Measurements from ENCODE around the gene STEAP1.
"Not testable (repeated sequence)": the region's sequence is repeated elsewhere in the genome, so short reads cannot be mapped to it uniquely, and the experiment has no call there.

The STEAP1 gene

DNA sequence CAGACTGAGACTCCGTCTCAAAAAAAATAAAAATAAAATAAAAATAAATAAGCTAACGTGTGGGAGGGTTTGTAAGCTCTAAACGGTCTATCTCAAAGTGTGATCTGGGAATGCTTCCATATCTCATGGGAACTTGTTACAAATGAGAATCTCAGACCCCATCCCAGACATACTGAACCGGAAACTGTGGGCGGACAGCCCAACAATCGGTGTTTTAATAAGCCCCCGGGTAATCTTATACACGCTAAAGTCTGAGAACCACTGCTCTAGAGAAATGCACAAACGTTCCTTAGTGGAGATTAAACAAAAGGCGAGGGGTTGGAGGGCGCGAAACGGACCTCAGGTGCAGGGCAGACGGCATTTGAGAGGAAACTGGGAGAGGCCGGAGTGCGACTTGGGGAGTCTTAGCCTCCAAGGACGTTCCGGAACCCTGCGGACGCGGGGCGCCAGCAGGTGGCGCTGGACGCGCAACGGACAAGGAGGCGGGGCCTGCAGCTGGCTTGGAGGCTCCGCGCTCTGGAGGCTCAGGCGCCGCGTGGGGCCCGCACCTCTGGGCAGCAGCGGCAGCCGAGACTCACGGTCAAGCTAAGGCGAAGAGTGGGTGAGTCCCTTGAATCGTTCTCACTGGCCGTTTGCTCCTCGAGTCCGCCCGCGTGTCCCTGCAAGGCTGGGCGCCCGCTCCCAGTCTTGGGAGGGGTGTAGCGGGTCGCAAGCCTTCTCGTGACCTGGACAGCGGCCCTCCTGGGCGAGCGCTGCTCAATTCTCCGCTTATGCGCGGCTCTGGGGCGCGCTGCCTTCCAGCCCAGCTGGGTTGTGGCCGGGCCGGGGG lies at the start of gene STEAP1:
STEAP1 (plus strand) TSS at position 527 of the 829 bp plus-strand sequence. CDS start 5,320 bp downstream, outside the sequence.
- peak; percentile 74 for DNase-seq

DNA sequence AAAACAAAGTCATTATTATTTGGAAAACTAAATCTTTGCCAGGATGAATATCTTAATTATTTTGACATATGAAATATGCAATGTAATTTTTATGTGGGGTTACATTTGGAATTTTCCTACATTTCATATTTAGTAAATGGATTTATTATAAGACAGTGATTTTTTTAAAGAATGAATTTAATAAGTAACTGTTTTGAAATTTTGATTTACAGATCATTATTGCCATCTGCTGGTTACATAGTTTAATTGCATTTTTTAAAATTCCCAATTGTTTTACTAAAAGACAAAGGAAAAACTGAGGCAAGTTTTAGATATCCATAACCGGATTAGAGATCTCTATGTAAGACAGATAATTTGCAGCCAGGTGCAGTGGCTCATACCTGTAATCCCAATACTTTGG lies 39.3 kb upstream of the STEAP1 start:
- not testable (repeated sequence) for DNase-seq

- peak; percentile 14 for DNase-seq
Observed at GRCh38 chr7:90118551-90119177, 35.6 kb upstream of the STEAP1 start.

- DNase-seq, result peak; percentile 62
Observed at GRCh38 chr7:90119178-90119971, 34.9 kb upstream of the STEAP1 start.

DNA sequence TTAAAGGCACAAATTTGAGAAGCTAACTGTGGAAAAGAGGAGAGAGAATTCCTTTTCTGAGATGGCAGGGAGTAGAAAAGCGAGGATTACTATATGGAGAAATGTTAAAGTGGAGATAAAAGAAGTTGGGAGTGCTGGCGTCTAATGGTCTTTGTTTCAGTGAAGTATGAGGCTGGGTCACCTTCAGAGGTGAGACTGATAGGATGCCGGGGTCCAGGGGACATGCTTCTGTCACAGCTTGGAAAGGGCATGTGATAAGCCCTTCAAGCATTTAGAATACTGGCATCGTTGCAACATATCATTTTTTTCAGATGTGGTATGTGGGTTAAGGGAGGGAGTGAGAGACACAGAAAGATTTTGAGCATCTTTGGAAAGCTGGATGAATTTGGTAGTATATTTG lies 34.1 kb upstream of the STEAP1 start:
- not testable (repeated sequence) for DNase-seq

DNA sequence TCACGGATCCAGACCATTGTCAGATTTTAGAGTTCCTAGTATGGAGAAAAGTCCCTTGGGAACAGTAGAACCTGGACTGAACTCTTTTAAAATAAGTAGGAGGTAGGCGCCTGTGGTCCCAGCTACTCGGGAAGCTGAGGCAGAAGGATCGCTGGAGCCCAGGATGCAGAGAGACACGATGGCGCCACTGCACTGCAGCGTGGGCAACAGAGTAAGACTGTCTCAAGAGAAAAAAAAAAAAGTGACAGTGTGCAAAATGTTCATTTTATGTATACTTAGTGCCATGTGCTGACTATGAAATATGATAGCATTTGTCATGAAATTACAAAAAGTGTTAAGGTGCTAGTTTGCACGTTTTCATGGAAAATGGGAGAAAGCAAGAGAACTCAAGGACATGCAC lies 22.5 kb upstream of the STEAP1 start:
- DNase-seq, result not testable (repeated sequence)

DNA sequence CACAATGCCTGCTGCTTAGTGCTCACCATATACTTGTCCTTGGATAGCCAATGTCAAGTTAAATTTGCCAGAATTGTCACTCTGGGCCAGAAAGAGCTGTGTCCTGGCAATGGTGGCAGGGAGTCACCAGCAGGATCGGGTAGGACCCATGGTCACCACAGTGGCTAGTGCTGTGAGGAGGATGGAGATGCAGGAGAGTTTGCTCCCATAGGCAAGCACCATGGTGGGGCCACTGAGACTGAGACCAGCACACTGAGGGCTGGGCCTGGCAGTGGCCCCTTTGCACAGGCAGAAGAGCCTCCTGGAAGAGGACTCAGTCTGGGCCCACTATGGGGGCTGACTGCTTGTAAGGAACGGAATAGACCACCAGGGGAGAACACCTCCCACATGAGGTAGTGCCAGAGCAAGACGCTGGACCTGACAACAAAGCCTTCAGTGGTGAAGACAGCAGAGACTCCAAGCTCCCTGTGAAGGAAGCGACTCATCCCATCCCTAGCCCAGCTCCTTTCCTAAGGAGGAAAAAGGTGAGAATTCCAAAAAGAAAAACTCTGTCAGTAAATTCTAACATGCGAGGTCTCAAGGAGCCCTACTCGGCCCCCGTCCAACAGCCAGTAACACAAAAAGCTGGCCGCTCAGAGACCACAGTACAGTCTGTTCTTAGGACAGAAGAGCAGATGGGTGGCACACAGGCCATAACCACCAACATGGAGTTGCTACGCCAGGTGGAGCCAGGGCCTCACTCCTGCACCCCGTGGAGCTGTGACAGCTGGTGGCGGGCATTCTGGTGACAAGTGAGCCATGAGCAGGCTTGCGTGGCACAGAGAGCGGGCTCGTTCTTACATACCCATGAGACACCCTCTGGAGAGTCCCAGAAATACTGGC lies 6.9 kb upstream of the STEAP1 start:
- not testable (repeated sequence) for DNase-seq

DNA sequence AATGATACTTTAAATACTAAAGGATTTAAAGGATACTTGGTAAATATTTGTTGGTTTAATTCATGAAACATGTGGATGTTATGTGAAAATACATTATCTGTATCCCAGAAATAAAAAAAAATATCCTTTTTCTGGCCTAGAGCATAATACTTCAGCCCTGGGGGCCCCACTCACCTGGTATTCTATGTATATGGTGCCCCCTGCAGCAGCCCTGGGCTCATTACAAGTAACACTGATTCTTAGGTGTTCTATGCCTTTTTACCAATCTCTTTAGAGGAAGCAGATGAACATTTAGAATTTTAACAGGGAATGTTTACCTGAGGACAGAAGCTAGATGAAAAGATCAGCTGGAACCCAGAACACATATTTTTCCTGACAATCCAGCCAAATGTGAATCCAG lies 4.8 kb upstream of the STEAP1 start:
- peak; percentile 18 for DNase-seq

DNA sequence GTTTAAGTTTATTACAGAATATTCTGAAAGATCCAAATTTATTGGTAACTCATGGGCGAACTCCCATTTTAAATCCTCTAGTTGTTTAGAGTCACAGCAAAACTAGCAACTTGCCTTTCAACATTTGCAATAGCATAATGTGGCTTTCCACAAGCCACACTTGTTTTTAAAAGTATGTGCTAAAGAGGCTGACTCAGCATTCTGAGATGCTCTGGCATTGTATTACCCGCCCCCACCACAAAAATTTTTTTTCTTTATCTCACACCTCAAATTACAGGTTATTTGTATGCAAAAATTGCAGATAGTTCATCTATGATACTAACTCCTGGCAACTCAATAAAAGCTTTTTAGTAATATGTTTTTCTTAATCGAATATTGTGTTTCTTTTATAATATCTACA lies 2.4 kb upstream of the STEAP1 start:
- DNase-seq, result not testable (repeated sequence)

DNA sequence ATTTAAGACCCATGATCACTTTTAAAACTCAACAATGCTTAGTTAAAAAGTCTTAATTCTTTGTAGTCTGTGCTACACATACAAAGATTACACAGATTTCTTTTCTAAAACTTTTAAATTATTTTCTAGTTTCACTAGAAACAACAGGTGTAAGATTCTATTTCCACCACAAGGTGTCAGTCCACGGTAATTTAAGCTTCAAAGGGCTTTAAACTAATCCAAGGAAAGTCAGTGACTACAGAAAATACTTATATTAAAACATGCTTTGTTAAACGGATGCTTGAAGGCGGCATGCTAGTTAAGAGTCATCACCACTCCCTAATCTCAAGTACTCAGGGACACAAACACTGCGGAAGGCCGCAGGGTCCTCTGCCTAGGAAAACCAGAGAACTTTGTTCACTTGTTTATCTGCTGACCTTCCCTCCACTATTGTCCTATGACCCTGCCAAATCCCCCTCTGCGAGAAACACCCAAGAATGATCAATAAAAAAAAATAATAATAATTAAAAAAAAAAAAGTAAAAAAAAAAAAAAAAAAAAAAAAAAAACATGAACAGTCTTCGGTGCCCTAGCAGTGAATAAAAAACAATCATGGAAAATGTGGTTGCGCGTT lies 1.5 kb upstream of the STEAP1 start:
- peak; percentile 35 for DNase-seq

DNA sequence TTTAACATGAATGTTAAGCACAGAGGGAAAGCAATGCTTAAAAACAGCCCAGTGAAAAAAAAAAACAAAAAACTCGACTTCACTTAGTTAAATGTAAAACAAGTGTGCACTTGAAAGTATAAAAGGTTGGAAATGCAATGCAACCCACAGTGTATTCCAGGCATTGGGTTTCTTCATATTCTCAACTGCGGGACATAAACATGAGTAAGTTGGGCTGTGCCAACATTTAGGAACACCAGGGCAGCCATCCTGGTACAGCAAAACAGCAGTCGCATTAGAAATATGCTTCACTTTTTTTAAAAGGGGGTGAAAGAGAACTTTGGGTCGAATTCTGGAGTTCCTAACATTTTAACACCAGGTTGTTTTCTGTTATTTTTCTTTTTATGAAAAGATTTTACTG lies 937 bp downstream of the STEAP1 start:
- DNase-seq, result no peak

DNA sequence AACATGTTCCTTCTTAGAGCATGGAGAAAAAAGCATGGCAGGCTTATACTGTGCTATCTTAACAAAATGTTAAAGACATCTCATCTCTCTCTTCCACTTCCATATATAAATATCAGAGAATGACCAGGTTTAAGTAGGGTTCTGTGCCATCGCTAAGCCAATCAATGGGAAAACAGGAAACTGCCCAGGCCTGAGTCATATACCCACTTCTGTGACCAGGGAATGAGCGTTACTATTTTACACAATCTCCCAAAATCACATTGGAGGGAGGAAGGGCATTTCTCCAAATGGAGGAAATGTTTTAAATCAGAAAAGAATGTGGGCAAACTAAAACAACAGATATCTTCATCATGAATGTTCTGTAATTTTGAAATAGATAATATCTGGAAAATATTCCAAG lies 3.1 kb downstream of the STEAP1 start:
- not testable (repeated sequence) for DNase-seq

- DNase-seq, result not testable (repeated sequence)
Observed at GRCh38 chr7:90157761-90158350, 3.6 kb downstream of the STEAP1 start.

GRCh38 chr7:90163534-90163933 lies 9.3 kb downstream of the STEAP1 start:
- DNase-seq, result no peak

- peak; percentile 9 for DNase-seq
Observed at GRCh38 chr7:90165724-90166123, 11.5 kb downstream of the STEAP1 start.

DNA sequence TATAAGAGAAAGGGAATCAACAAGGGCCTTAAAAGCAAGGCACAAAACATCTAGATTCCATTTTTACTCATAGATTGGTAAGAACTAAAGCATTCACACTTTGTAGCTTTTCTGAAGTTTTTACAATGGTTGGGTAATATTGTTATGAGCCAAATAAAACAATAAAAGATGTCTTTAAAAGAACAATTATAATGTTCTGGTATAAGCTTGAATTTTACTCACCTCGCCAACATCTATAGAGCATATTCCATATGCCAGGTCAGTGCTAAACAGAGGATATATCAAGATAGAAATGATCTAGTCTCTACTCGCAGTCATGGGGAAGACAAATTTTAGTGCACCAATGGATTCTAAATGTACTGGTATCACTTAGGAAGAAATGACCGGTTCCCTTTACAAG lies 11.9 kb downstream of the STEAP1 start:
- DNase-seq, result no peak

- DNase-seq, result no peak
Observed at GRCh38 chr7:90167361-90167760, 13.1 kb downstream of the STEAP1 start.

DNA sequence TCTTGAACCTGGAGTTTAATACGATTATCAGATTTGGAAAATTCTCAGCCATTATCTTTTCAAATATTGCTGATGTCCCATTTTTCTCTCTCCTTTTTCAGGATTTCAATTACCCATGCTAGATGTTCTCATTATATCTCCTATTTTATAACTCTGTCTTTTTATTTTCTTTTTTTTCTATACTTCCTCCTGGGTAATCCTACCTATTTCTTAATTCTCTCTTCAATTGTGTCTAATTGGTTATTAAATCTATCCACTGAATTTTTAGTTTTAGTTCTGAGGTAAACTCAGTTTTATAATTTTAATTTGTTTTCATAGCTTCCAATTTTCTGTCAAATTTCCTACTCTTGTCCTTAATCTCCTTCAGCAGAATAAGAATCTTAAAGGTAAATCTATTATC lies 15.6 kb downstream of the STEAP1 start:
- no peak for DNase-seq

GRCh38 chr7:90172121-90172520 lies 17.9 kb downstream of the STEAP1 start:
- DNase-seq, result no peak

DNA sequence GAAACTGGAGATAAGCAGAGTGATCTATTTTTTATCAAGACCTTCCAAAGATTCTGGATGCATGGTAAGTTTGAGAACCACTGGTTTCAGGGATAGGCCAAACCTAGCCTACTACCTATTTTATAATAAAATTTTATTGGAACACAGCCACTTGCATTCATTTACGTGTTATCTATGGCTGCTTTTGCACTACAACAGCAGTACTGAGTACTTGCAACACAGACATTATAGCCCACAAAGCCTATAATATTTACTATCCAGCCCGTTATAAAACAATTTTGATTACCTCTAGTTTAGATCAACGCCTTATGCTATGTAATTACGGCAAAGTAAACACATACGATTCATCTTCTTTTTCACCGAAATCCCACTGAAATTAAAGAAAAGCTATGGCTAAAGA lies 18.4 kb downstream of the STEAP1 start:
- no peak for DNase-seq

- DNase-seq, result no peak
Observed at GRCh38 chr7:90173127-90173844, 19.0 kb downstream of the STEAP1 start.

Data from NCI-H1105 (cell line).